ENCODE measurements around the gene GCHFR.

- no peak for TF ChIP-seq CTCF (IDR thresholded peaks at IDR 0.05)
- TF ChIP-seq POLR2A (IDR thresholded peaks at IDR 0.05): no peak
These were observed 28.5 kb downstream of the GCHFR start for GRCh38 chr15:40792394-40792793.
